Heart left ventricle (tissue), 13 donors: ENCODE results near the gene IQGAP2.

Experiments
- POLR2A ChIP-seq, 2 donors: fragments of 450-650 bp; IDR thresholded peaks; one replicate each; pipeline ENCODE4 v1.6.1; 2017; ENCODE audit warnings: antibody characterized with exemption in 2 of 2, mild to moderate bottlenecking in 2 of 2, moderate library complexity in 2 of 2
- TF ChIP-seq, protein P1 (sequence below), 12 donors: fragments of 200-600 bp; sonication (generic) in 4 of 12; IDR thresholded peaks; one replicate each; pipeline versions ENCODE4 v1.5.0 to v1.8.0; 2018 to 2022; ENCODE audit warnings: antibody characterized with exemption in 12 of 12, mild to moderate bottlenecking in 5 of 12
- donor health status: ischemic (EF 13 %, LVEDD 7.1; RV severe dilation, severe dysfunction).
- donor health status: DM: no; HTN: yes; CAD: no.
- donor health status: DM: no; HTN: no; CAD: no.
- donor health status: ischemic (EF 25% LVEDD 6.9; RV normal size, moderate dysfunction).
- donor health status: ischemic (EF 25% LVEDD 5.7; RV mildly dilated, moderate dysfunction).
- donor health status: ischemic (EF 35%, LVEDD 5.7; RV mildly dilated, moderate dysfunction).
- donor health status: nonischemic (EF 11% LVEDD 7.7; RV severe dilation, severe dysfunction).
- donor health status: DM: yes; HTN: yes; CAD: no.
- donor health status: PGD.
- donor health status: ischemic (EF 29% LVEDD 5.4; RV normal size, mild dysfunction).
- donor health status: nonischemic (EF 23%, LVEDD 6.1; RV moderate dilation, normal function).

DNA sequence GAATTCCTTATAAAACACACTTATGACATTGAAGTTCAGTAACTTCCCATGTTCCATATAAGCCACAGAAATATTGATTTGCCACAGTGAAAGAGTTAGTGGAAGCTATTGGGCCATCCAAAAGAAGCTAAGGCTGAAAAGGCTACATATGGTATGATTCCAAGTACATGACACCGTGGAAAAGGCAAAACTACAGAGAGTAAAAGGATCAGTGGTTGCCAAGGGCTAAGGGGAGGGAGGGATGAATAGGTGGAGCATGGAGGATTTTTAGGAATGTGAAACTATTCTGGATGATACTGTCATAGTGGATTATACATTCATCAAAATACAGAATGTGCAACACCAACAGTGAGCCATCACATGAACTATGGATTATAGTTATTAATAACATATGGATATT is 110.4 kb downstream of the IQGAP2 start:
- TF ChIP-seq, protein P1, sequence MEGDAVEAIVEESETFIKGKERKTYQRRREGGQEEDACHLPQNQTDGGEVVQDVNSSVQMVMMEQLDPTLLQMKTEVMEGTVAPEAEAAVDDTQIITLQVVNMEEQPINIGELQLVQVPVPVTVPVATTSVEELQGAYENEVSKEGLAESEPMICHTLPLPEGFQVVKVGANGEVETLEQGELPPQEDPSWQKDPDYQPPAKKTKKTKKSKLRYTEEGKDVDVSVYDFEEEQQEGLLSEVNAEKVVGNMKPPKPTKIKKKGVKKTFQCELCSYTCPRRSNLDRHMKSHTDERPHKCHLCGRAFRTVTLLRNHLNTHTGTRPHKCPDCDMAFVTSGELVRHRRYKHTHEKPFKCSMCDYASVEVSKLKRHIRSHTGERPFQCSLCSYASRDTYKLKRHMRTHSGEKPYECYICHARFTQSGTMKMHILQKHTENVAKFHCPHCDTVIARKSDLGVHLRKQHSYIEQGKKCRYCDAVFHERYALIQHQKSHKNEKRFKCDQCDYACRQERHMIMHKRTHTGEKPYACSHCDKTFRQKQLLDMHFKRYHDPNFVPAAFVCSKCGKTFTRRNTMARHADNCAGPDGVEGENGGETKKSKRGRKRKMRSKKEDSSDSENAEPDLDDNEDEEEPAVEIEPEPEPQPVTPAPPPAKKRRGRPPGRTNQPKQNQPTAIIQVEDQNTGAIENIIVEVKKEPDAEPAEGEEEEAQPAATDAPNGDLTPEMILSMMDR (IDR thresholded peaks at IDR 0.05): no peak
- no peak for TF ChIP-seq POLR2A (IDR thresholded peaks at IDR 0.05)
